SKM-1 treated with dmso at 0.1 percent for 144 hours (cell line): ENCODE data around the gene RNF4.
"Not testable (repeated sequence)": the region's sequence is repeated elsewhere in the genome, so short reads cannot be mapped to it uniquely, and the experiment has no call there.

Source experiments
- DNase-seq: peaks from one replicate; lab custom pipeline; 2025; ENCODE audit not compliant: unreplicated experiment; lab: John Stamatoyannopoulos, UW

Gene RNF4

DNA sequence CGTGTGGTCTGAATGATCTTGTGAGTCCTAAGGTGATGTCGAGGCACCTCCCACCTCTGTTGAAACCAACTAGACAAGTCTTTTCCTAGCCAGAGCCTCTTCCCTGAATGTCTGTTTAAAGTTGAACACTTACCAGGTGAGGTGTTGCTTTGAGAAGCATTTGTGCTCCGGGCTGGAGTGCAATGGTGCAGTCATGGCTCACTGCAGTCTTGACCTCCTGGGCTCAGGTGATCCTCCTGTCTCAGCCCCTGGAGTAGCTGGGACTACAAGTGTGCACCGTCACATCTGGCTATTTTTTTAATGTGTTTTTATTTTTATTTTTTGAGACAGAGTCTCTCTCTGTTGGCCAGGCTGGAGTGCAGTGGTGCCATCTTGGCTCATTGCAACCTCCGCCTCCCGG is 18.1 kb downstream of the RNF4 start:
- DNase-seq, result no peak

DNA sequence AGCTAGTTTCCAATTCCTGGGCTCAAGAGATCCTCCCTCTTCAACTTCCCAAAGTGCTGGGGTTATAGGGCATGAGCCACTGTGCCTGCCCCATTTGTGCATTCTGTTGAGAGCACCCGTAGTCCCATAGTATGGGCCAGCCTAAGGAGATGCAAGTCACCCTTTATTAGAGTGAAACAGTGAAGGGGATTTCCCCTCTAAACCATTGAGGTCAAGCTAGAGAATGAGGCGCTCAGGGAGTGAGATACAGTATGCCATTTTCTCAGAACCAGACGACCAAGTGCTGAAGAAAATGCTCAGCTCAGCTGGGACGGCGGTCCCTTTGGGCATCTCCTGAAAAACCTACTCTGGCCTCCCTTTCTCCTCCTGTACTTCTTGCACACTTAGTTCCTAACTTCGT is 18.7 kb downstream of the RNF4 start:
- no peak for DNase-seq

DNA sequence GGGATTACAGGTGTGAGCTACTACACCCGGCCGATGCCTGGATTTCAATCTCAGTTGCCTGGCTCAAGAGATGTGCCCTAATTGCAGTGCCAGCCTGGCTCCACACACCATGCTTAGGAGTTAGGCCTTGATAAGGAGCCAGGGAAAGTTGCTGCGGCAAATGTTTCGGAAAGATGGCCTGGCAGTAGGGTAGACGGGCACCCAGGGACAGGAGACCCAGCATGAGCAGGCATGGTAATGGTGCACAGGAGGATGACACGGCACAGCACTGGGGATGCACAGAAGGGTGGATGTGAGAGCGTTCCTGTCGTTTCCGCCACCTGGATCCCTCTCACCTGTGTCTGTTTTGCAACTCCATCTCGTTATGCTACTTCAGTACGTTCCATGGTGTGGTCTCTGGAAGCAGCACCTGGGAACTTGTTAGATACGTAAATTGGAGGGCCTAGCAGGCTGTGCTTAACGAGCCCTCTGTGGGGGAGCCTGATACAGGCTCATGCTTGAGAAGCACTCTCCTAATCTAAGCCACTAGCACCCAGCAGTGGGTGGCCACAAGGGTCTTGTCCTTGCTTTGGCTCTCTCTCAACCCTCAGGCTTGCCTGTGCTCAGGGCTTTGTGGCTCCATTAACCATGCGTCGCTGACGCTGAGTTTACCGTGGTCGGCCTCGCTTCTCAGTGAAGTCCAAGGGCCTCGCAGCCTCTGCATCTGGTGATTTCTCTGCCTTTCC is 20.3 kb downstream of the RNF4 start:
- DNase-seq, result no peak

DNA sequence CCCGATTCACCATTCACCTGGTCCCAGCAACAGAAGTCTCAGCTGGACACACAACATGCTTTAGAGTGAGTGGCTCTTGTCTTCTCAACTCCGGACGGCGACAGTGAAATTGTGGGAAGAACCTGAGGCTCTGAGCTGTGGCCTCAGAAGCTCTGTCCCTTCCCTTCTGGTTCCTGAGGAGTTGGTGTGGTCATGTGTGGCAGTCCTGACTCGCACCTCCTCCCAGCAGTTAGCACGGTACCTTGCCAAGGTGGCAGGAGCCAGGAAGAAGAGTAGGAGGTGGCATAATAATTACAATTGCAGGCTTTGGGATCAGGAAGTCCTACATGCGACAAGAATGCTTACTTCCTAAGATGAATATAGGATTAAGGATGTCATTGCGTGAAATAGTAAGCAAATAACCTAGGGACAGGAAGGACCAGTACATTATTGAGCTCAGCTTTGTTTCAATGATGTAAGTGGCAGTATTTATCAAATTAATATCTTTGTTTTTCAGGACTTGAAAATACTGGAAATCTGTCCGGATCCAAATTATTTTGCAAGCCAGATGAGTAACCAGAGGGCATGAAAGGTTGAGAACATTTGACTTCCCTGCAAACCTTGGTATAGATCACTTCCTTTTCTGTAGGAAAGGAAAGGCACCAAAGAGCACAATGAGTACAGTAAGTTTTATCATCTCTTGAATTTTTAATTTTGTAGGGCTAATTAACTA is 21.1 kb downstream of the RNF4 start:
- no peak for DNase-seq

DNA sequence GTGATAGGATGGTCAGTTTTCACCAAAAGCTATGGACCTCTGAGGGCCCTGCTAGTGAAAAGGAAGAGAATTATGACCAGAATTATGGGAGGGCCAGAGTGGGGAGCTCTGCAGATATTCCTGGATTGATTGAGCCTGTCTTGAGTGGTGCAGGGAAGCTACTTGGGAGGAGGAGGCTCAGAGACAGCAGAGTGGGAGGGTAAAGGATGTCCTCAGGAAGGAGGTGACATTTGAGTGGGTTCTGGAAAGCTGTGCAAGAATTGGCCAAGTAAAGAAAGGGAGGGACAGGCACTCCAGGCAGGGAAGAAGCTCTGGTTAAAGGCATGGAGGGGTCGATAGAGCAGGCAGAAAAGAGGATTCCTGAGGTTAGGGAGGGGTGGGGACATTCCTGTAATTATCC is 24.1 kb downstream of the RNF4 start:
- DNase-seq, result no peak

DNA sequence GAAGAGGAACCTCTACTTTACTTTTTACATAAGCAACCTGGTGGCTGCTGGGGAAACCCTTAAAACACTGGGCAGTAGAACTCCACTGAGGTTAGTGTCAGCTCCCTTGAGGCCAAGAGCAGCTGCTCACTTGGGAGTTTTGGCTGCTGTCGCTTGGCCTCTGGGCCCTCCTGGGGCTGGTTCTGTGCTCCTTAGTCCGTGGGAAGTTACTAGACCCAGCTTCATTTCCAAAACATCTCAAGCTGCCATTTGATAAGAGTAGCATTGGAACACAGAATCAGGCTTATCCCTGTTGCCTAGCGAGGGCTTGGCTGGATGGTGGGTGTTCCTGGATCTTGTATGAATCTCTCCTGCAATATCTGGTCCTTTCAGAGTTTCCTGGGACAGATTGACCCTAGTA is 26.1 kb downstream of the RNF4 start:
- no peak for DNase-seq

DNA sequence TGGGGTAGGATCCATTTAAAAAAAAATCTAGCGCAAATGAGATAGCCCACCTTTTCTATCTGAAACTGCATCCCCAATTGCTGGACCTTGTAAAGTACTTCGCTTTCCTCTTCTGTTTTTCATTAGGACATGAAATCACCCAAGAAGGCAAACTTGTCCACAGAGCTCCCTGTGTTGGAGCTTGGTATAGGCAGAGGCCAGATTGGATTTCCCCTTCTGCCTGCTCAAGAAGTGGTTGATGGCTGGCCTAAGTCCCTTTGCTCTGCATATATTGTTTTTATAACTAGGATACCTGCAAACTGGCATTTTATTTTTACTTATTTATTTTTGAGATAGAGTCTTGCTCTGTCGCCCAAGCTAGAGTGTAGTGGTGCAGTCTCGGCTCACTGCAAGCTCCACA is 28.4 kb downstream of the RNF4 start:
- no peak for DNase-seq

DNA sequence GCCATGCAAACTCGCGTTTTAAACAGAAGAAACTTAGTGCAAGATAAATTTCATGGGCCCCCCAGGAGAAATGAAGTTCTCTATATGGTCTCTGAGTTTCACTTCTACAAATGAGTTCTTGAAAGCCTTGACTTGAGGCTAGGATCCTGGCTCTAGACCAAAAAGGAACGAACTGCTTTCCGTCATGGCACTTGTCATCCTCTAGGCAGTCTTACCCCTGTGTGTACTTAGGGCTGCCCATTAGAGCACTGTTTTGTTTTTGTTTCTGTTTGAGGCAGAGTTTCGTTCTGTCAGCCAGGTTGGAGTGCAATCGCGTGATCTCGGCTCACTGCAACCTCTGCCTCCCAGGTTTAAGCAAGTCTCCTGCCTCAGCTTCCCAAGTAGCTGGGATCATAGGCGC is 29.0 kb downstream of the RNF4 start:
- DNase-seq, result no peak

DNA sequence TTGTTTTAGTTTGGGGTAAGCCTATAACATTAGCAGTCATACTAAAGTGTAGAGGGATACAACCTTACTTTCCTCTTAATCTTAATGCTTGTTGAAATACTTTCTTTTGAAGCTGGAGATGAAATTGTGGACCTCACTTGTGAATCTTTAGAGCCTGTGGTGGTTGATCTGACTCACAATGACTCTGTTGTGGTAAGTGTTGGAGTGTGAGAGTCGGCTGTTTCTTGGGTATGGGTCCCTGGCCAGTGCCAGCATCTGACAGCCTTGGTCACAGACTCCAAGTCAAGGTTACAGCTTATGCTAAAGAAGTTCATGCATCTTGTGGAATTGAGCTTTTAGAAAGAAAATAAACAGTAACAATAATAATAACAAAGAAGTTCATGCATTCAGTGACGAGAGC is 31.6 kb downstream of the RNF4 start:
- no peak for DNase-seq

DNA sequence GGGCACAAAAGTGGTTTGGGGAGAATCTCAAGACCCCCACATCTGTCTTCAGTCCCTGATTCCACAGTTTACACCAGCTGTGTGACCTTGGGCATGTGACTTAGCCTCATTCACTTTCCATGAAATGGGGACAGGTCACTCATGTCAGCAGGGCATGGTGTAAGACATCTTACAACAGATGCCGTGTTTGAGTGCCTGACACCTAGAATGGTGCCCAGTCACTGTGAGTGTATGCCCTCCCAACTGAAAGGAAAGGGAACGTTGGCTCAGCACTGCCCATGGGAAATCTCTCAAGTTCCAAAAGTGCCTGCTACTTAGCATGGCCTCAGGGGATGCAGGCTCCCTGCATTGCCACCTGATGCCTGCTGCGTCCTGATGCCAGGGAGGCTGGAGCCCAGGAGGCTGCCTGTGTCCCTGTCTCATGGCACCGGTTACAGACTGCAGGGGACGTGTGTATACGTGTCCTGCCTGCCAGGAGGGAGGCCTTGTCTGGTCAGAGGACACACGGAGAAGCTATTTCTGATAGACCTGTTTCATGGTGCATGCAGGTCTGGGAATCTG is 32.2 kb downstream of the RNF4 start:
- DNase-seq, result no peak

DNA sequence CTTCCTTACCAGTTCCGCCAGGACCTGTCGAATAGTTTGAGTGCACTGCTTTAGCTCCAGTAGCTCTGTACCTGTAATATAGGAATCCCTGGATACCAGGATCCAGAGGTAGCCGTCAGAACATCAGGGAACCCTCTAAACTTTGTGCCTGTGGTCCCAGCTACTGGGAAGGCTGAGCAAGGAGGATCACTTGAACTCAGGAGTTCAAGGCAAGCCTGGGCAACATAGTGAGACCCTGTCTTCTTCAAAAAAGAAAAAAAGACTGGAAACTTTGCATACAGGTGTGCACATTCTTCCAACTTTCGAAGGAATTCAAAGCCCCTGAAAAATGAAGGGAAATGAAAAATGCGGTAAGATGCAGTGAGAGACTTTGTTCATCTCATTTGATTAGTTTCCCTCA is 34.9 kb downstream of the RNF4 start:
- no peak for DNase-seq

DNA sequence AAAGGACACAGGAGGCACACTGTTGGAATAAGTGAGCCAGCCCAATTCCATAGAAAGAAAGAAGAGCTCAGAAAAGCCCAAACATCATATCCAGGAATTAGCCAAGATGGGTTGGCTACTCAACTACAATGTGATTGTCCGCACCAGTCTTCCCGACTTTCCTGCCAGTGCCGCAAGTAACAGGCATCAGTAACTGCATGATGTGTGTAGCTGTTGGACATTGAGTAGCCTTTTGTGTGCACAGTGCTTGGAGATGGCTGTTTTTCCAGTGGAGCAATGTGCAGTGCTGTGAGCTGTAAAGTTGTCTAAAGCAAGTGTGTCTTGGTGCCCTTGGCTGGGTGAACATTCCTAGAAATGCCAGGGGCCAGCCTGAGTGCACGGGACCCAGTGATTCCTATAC is 38.4 kb downstream of the RNF4 start:
- DNase-seq, result no peak

DNA sequence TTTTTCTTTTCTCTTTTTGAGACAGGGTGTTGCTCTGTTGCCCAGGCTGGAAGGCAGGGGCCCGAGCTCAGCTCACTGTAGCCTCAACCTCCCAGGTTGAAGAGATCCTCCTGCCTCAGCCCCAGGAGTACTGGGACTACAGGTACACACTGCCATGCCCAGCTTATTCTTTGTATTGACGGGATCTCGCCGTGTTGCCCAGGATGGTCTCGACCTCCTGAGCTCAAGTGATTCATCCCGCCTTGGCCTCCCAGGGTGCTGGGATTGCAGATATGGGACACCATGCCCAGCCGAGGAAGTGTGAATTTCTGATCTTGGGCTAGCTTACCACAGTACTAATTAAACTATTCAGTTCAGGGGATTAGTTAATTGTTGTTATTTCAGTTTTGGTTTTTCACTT is 38.9 kb downstream of the RNF4 start:
- DNase-seq, result no peak

DNA sequence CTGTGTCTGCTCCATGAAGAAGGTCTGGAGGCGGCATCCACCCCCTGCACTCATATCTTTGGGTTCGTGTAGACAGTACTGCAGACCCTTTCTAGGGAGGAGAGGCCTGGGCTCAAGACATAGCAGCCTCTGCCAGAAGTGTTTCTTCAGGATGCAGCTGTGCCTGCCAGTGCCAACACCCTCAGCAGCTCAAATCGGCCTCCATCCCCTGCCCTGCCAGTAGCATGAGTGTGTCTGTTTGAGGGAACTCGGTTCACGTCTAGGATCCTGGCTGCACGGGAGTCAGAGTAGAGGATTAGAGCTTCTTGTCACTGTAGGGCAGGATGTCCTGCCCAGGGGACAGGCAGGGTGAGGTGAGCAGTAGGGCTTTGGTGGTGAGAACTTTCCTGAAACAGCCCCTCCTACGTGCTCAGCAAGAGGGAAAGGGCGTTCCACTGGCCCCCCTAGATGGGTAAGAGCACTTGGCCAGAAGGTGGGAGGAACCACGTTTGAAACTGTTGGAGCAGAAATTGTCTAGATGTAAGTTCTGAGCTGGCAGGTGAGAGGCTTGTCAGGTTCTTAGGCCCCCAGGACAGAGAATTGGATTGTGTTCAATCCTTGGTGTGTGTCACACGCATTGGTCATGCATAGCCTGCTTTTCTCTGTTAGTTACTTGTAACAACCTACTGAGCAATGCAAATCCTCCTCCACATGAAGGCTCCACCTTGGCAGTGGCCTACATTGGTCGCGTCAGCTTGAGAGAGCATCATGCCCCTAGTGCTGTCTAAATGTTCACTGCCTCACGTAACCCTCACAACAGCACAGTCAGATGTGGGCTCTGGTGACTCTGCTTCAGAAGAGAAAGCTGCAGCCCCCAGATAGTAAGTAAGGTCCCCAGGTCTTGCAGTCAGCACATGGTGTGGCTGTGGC is 41.7 kb downstream of the RNF4 start:
- DNase-seq, result no peak

DNA sequence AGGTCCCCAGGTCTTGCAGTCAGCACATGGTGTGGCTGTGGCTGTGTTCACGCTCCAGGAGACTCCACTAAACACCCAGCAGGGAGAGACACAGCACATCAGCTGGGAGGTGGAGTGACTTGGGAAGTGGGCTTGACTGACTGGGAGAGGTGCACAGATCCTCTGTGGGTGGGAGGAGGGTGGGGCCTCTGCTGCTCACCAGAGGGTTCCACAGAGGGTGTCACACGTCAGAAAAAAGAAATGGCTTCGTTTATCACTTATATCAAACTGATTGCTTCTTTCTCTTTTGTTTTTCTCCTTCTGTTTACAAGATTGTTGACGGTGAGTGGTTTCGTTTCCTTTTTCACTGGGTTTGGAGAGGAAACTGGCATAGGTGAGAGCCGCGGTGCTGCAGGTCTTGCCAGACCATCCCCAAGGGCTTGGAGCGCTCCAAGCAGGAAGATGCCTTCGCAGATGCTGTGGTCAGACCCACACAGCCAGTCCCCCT is 42.8 kb downstream of the RNF4 start:
- no peak for DNase-seq

DNA sequence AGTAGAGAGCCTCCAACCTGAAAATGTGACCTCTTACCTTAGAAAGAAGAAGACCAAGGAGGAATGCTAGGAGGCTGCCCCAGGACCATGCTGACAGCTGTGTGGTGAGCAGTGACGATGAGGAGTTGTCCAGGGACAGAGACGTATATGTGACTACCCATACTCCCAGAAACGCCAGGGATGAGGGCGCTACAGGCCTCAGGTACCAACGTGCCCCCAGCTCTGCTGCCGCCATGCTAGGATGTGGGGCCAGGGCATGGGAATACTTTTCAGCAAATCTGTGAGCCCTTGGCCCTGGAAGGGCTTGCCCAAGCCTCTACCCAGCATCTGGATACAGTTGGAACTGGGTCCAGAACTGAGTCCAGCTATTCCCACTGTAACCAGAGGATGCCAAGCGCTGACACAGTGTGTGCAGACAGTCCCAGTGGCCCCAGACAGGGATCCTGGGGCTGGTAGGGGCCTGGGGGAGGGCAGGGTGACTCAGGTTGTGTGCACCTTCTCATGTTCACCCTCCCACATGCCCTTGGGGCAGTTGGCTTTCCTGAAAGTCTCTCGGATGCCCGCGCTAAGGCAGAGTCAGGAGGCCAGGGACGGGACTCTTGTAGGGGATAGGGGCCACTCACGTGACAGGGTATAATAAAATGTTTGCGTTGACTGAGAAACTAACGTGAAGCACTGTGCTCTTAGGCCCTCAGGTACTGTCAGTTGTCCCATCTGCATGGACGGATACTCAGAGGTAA is 43.7 kb downstream of the RNF4 start:
- DNase-seq, result no peak

DNA sequence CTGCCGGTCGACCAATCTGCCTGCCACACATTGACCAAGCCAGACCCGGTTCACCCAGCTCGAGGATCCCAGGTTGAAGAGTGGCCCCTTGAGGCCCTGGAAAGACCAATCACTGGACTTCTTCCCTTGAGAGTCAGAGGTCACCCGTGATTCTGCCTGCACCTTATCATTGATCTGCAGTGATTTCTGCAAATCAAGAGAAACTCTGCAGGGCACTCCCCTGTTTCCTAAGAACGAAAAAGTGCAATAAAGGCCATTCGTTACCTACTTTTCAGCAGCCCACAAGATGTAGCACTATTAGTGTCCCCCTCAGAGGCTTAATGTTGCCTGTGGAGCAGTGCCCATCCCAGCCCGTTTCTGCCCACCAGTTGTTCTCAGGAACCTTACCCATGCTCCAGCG is 45.3 kb downstream of the RNF4 start:
- DNase-seq, result not testable (repeated sequence)

DNA sequence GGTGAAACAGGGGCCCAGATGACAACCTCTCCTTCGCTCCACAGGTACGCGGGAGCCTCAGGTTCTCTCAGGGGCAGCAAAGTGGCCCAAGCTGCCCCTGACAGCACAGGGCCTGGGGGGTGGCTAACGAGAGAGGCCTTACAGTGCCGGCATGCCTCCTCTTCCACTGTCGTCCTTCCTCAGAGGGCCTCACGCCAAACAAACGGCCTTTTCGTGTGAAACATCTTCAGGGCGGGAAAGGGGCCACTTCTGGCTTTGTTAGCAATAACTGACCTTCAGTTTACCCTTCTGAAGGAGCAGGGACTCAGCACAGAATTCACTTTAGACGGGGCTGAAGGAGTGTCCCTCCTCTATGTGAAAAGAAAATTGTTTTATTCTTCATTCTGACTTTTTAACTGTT is 46.0 kb downstream of the RNF4 start:
- not testable (repeated sequence) for DNase-seq

DNA sequence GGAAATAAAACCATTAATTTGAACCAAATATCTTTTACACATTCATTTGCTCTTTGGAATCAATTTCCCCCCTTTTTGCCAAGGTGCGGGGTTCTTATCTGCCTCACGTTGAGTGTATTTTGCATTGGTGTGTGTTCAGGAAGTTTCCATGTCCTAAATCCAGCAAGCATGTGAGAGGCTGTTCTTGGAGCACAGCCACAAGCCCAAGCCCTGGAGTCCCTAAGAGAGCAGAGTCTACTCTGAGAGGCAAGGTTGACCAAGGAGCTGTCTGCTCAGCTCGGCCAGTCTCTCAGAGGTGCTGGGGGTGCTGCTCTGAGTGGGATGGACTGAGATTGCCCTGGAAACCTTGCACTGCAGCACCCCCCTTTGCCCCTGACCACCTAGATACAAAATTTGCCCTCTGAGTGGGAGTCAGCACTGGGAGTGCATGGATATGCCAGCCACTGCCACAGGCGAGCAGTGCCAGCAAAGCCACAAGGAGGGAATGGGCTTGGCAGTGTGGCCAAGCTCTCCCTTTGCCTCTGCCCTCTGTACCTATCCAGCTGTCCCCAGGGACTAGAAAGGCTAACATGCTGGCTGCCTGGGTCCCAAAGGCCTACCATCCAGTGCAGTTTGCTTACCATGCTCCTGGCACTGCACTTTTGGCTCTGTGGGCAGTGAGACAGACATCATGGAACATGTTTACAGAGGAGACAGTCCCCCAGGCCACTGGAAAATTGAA is 47.1 kb downstream of the RNF4 start:
- DNase-seq, result no peak

DNA sequence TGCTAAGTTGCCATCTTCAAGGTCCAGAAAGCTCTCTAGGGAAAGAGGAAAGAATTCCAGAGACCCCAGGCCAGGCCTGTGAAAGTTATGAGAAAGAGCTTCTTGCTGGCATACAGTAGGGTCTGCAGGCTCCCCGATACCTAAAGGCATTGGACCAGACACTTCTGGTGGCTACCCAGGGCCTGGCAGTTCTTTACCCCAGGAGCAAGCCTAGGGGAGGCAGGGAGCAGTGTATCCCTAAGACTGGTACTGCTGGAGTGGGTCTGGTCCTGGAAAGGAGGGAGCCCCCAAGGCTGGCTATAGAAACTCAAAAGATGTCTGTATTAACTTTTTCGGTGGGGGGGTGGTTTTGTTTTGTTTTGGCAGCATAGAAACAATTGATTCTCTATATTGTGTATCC is 47.7 kb downstream of the RNF4 start:
- DNase-seq, result no peak
